ENCODE measurements around the gene PRAMEF13.
"Not testable (repeated sequence)": the region's sequence is repeated elsewhere in the genome, so short reads cannot be mapped to it uniquely, and the experiment has no call there.

GRCh38 chr1:13201309-13201708 lies at the start of gene PRAMEF13:
- TF ChIP-seq POLR2A (IDR thresholded peaks at IDR 0.05; ENCODE audit: borderline replicate concordance, extremely low read depth, insufficient read depth, insufficient read length); CTCF (IDR thresholded peaks at IDR 0.05 in 2 of 3, conservative IDR thresholded peaks at IDR 0.05 in 1 of 3; ENCODE audit: borderline replicate concordance in 1 of 3, insufficient read depth in 1 of 3, low read depth in 2 of 3, low read length in 2 of 3); EZH2 (IDR thresholded peaks at IDR 0.05); YY1 (IDR thresholded peaks at IDR 0.05; ENCODE audit: extremely low read depth, insufficient replicate concordance, low read depth, low read length); CEBPB (IDR thresholded peaks at IDR 0.05; ENCODE audit: low read depth); ATF3 (IDR thresholded peaks at IDR 0.05): not testable (repeated sequence)
- TF ChIP-seq, protein P1, sequence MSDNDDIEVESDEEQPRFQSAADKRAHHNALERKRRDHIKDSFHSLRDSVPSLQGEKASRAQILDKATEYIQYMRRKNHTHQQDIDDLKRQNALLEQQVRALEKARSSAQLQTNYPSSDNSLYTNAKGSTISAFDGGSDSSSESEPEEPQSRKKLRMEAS (IDR thresholded peaks at IDR 0.05): not testable (repeated sequence)

Measured in HCT116 (cell line).